A673 (cell line): ENCODE results near the gene CFAP92. TPM values are rescaled to one million over a fixed set of nuclear protein-coding genes. Genes with fewer than 3 reads are reported as not detected.
"Not testable (repeated sequence)": the region's sequence is repeated elsewhere in the genome, so short reads cannot be mapped to it uniquely, and the experiment has no call there.

Source experiments
- BruUV-seq: library from RNA; stranded (reverse); fragments of 400-500 nt; replicated peaks from 2 replicates; lab custom pipeline; 2021; lab: Mats Ljungman, UMichigan
- CTCF ChIA-PET: fragments of 300-600 bp; sonication (Branson Sonifier 250); formaldehyde crosslinking; loops from one replicate; lab custom pipeline; 2022; ENCODE audit warnings: antibody characterized with exemption; lab: Charles Lee
- POLR2A ChIA-PET: fragments of 300-600 bp; sonication (Branson Sonifier 250); formaldehyde crosslinking; loops from one replicate; lab custom pipeline; 2022; ENCODE audit warnings: antibody characterized with exemption; ENCODE audit not compliant: low non-redundant PET; lab: Charles Lee
- DNase-seq: peaks from one replicate; pipeline ENCODE4 v3.0.0-alpha.2; 2015; ENCODE audit warnings: low spot score
- H3K27ac ChIP-seq: fragments of 200-600 bp; sonication (generic); 2 replicates; pipeline ENCODE4 v1.5.1; 2016; ENCODE audit warnings: mixed run types, low read depth, mild to moderate bottlenecking, mixed read lengths, antibody characterized with exemption, low read length; ENCODE audit not compliant: poor library complexity, severe bottlenecking
- H3K27me3 ChIP-seq: fragments of 200-600 bp; sonication (generic); replicated peaks from 2 replicates; pipeline ENCODE4 v1.6.1; 2017; ENCODE audit warnings: mixed run types, low read depth, mild to moderate bottlenecking, mixed read lengths, antibody characterized with exemption, low read length; ENCODE audit not compliant: insufficient read depth, poor library complexity
- H3K36me3 ChIP-seq: fragments of 200-600 bp; sonication (generic); 2 replicates; pipeline ENCODE4 v1.6.1; 2016; ENCODE audit warnings: mixed run types, mild to moderate bottlenecking, mixed read lengths, antibody characterized with exemption, low read length; ENCODE audit not compliant: insufficient read depth, poor library complexity, severe bottlenecking
- H3K4me1 ChIP-seq: fragments of 200-600 bp; sonication (generic); 2 replicates; pipeline ENCODE4 v1.6.1; 2017; ENCODE audit warnings: mixed run types, mild to moderate bottlenecking, mixed read lengths, antibody characterized with exemption, low read length; ENCODE audit not compliant: insufficient read depth, poor library complexity, severe bottlenecking
- H3K4me3 ChIP-seq: fragments of 200-600 bp; sonication (generic); 2 replicates; pipeline ENCODE4 v1.5.1; 2016; ENCODE audit warnings: low read depth, mixed run types, mild to moderate bottlenecking, mixed read lengths, low read length; ENCODE audit not compliant: poor library complexity, severe bottlenecking
- H3K9me3 ChIP-seq: fragments of 200-600 bp; sonication (generic); 2 replicates; pipeline ENCODE4 v1.6.1; 2016; ENCODE audit warnings: mixed run types, low read depth, mild to moderate bottlenecking, mixed read lengths, antibody characterized with exemption, low read length; ENCODE audit not compliant: poor library complexity, severe bottlenecking
- EZH2 ChIP-seq: fragments of 200-600 bp; sonication (generic); IDR thresholded peaks from 2 replicates; pipeline ENCODE4 v1.6.1; 2017; ENCODE audit warnings: borderline replicate concordance, low read depth, mild to moderate bottlenecking, mixed read lengths, antibody characterized with exemption, low read length; ENCODE audit not compliant: poor library complexity, severe bottlenecking
- intact Hi-C: fragments of 100-400 bp; cut with micrococcal nuclease; formaldehyde crosslinking; loops from one replicate; pipeline ENCODE4 v1.10.0; 2022; ENCODE audit not compliant: unreplicated experiment
- total RNA-seq: library from RNA; stranded (reverse); gene quantifications from 2 replicates; pipeline ENCODE4 v1.2.3, GENCODE V29; 2021
- TF ChIP-seq, protein P1 (sequence below): fragments of 300-800, 200-600 bp; sonication (generic); conservative IDR thresholded peaks from 2 replicates; pipeline ENCODE4 v1.5.1; 2017; ENCODE audit warnings: low read depth, mild to moderate bottlenecking, antibody characterized with exemption, low read length, moderate library complexity, mixed read lengths

The CFAP92 gene
- total RNA-seq, 1 experiment from 2014 or later: not detected

DNA sequence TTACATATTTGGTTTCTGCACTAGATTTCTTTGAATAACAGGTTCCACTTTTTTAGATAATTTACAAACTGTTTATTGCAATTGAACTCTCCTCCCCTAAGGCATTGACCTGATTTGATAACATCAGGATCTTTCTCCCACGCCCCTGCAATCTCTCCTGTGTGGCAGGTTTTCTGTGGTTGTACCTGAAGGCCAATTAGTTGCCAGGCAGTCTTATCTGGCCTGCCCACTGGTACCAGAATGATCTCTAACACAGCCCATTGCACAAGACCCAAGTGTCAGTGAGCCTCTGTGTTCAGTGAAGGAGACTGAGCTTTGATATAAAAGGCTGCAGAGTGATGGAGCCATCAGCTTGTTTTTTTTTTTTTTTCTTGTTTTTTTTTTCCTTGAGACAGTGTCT, 111.2 kb downstream of the CFAP92 start:
- ChIA-PET POLR2A (no interaction called here), CTCF (interaction anchor here (0.5 kb wide), 1 partner anchor 202 kb away, joined by 4 read pairs; no protein-coding TSS in a partner anchor)
- Histone ChIP-seq H3K27me3 (no peaks in the 10 kb centered on the region), H3K9me3 (no peaks in the 10 kb centered on the region), H3K4me1 (peaks cover 10% of the 10 kb centered on the region), H3K27ac (no peak overlapping the region), H3K36me3 (peaks cover 34% of the 10 kb centered on the region), H3K4me3 (no peak overlapping the region)
- no peak for TF ChIP-seq EZH2
- TF ChIP-seq, protein P1, sequence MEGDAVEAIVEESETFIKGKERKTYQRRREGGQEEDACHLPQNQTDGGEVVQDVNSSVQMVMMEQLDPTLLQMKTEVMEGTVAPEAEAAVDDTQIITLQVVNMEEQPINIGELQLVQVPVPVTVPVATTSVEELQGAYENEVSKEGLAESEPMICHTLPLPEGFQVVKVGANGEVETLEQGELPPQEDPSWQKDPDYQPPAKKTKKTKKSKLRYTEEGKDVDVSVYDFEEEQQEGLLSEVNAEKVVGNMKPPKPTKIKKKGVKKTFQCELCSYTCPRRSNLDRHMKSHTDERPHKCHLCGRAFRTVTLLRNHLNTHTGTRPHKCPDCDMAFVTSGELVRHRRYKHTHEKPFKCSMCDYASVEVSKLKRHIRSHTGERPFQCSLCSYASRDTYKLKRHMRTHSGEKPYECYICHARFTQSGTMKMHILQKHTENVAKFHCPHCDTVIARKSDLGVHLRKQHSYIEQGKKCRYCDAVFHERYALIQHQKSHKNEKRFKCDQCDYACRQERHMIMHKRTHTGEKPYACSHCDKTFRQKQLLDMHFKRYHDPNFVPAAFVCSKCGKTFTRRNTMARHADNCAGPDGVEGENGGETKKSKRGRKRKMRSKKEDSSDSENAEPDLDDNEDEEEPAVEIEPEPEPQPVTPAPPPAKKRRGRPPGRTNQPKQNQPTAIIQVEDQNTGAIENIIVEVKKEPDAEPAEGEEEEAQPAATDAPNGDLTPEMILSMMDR: no peak
- DNase-seq: no peak
- BruUV-seq: no TSS peak
- intact Hi-C loops: no loop called here

DNA sequence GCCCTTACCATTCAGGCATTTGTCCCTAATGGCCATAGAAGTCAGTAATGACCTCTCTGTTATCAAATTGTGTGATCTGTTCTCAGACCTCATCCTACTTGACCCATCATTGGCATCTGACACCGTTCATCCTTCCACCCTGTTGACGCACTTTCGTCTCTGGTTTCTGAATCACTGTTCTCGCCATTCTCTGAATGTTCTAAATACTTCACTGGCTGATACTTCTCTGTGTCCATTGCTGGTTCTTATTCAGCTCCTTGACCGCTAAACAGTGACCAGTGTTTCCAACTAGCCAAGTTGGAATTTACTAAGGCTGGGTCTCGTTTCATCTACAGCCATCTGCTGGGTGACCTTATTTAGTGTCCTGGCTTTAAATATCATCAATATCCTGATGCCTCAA, 112.3 kb downstream of the CFAP92 start:
- intact Hi-C loops: no loop called here
- BruUV-seq: no TSS peak
- no peak for DNase-seq
- no peaks in the 10 kb centered on the region for H3K9me3 ChIP-seq
- CTCF ChIA-PET: no interaction called here
- H3K4me1 ChIP-seq: peaks cover 10% of the 10 kb centered on the region
- H3K27ac ChIP-seq: no peak overlapping the region
- peaks cover 28% of the 10 kb centered on the region for H3K36me3 ChIP-seq
- no peaks in the 10 kb centered on the region for H3K27me3 ChIP-seq
- no peak overlapping the region for H3K4me3 ChIP-seq
- TF ChIP-seq, protein P1: no peak
- TF ChIP-seq EZH2: no peak
- POLR2A ChIA-PET: no interaction called here

DNA sequence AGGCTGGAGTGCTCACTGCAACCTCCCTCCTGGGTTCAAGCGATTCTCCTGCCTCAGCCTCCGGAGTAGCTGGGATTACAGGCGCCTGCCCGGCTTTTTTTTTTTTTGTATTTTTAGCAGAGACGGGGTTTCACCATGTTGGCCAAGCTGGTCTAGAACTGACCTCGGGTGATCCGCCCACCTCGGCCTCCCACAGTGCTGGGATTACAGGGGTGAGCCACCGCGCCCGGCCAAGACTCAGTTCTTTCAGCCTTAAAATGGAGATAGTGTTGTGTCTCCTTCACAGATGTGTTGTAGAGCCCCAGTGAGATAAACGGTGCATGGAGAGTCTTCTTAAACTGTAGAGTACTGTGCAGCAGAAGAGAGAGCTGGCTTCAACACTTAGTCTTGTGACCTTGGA, 113.4 kb downstream of the CFAP92 start:
- H3K9me3 ChIP-seq, H3K27me3 ChIP-seq, intact Hi-C loops, CTCF ChIA-PET, DNase-seq, POLR2A ChIA-PET, BruUV-seq: not testable (repeated sequence)
- H3K4me3 ChIP-seq: peak overlapping the region; percentile 65
- H3K4me1 ChIP-seq: peaks cover 10% of the 10 kb centered on the region
- peak overlapping the region; percentile 95 for H3K27ac ChIP-seq
- peaks cover 28% of the 10 kb centered on the region for H3K36me3 ChIP-seq

DNA sequence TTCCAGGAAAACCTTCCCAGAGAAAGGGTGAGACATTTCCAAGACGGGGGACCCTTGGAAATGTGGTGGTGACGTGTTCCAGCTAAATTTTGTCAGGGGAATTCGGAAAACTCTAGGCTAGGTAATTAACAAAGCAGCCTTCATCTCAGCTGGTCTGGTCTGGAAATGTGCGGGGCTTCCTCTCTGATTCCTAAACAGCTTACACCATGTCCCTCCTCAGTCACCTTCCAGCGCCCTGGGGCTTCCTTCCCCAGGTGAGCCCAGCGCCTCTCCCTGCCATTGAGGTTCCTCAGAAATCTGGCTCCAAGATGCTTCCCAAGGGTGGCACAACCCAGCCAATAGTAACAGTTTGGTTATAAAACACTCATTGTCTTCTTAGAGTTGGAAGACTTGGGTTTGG, 113.9 kb downstream of the CFAP92 start:
- Histone ChIP-seq H3K4me3 (peak overlapping the region; percentile 65), H3K27me3 (no peaks in the 10 kb centered on the region), H3K27ac (peak overlapping the region; percentile 95), H3K4me1 (peaks cover 10% of the 10 kb centered on the region), H3K36me3 (peaks cover 25% of the 10 kb centered on the region), H3K9me3 (no peaks in the 10 kb centered on the region)
- CTCF ChIA-PET: interaction anchor here (2.3 kb wide), 1 partner anchor 200 kb away, joined by 6 read pairs; no protein-coding TSS in a partner anchor
- DNase-seq: no peak
- intact Hi-C loops: no loop called here
- POLR2A ChIA-PET: no interaction called here
- BruUV-seq: no TSS peak
- no peak for TF ChIP-seq EZH2
- TF ChIP-seq, protein P1: no peak
